ACC112 (cell line): ENCODE results near the gene SLC10A3.

Source experiments
- H2AFZ ChIP-seq: fragments of 200-600 bp; sonication (generic); one replicate; pipeline ENCODE4 v1.6.0; 2017; ENCODE audit warnings: antibody characterized with exemption, low read length; ENCODE audit not compliant: unreplicated experiment
- H3K27ac ChIP-seq: fragments of 200-600 bp; sonication (generic); 2 replicates; pipeline ENCODE4 v1.5.1; 2014; ENCODE audit warnings: low read depth, mild to moderate bottlenecking, antibody characterized with exemption, low read length, moderate library complexity
- H3K27me3 ChIP-seq: fragments of 200-600 bp; sonication (generic); 2 replicates; pipeline ENCODE4 v1.6.1; 2014; ENCODE audit warnings: mild to moderate bottlenecking, antibody characterized with exemption, low read length, moderate library complexity, mixed read lengths; ENCODE audit not compliant: insufficient read depth
- H3K36me3 ChIP-seq: fragments of 200-600 bp; sonication (generic); 2 replicates; pipeline ENCODE4 v1.6.1; 2016; ENCODE audit warnings: mild to moderate bottlenecking, antibody characterized with exemption, low read length, moderate library complexity, mixed read lengths; ENCODE audit not compliant: insufficient read depth
- H3K4me1 ChIP-seq: fragments of 200-600 bp; sonication (generic); one replicate; pipeline ENCODE4 v1.6.1; 2016; ENCODE audit warnings: low read length, mixed read lengths; ENCODE audit not compliant: insufficient read depth, unreplicated experiment, control insufficient read depth
- H3K4me3 ChIP-seq: fragments of 200-600 bp; sonication (generic); 2 replicates; pipeline ENCODE4 v1.5.1; 2014; ENCODE audit warnings: mild to moderate bottlenecking, low read depth, low read length
- H3K79me2 ChIP-seq: fragments of 200-600 bp; sonication (generic); one replicate; pipeline ENCODE4 v1.6.0; 2016; ENCODE audit warnings: low read length; ENCODE audit not compliant: control insufficient read depth, unreplicated experiment, insufficient read depth

SLC10A3 gene

GRCh38 chrX:154446430-154446829 is 44.0 kb downstream of the SLC10A3 start:
- no peaks in the 10 kb centered on the region for H3K27me3 ChIP-seq
- H3K4me3 ChIP-seq = no peak overlapping the region
- no peak overlapping the region for H3K27ac ChIP-seq
- H2AFZ ChIP-seq = no peak overlapping the region
- no peaks in the 10 kb centered on the region for H3K36me3 ChIP-seq
- H3K4me1 ChIP-seq = peaks cover 7% of the 10 kb centered on the region
- peaks cover 30% of the 10 kb centered on the region for H3K79me2 ChIP-seq

- peak overlapping the region; percentile 92; the same call in 1 of the 2 replicates for H3K4me3 ChIP-seq
- H3K79me2 ChIP-seq = peaks cover 30% of the 10 kb centered on the region
- H3K36me3 ChIP-seq = no peaks in the 10 kb centered on the region
- H3K27me3 ChIP-seq = no peaks in the 10 kb centered on the region
- H2AFZ ChIP-seq = no peak overlapping the region
- no peak overlapping the region for H3K27ac ChIP-seq
- peaks cover 7% of the 10 kb centered on the region for H3K4me1 ChIP-seq
These were observed 44.7 kb downstream of the SLC10A3 start for GRCh38 chrX:154445776-154446175.

GRCh38 chrX:154444755-154445246 is 45.6 kb downstream of the SLC10A3 start:
- Histone ChIP-seq H3K79me2 (peaks cover 40% of the 10 kb centered on the region), H3K36me3 (no peaks in the 10 kb centered on the region), H3K4me1 (peaks cover 7% of the 10 kb centered on the region), H3K4me3 (peak overlapping the region; percentile 92), H2AFZ (no peak overlapping the region), H3K27me3 (no peaks in the 10 kb centered on the region), H3K27ac (peak overlapping the region; percentile 50; the same call in 1 of the 2 replicates)

GRCh38 chrX:154443992-154444754 is 46.3 kb downstream of the SLC10A3 start, which contains the start of gene FAM50A:
TSS of gene FAM50A (plus strand) at chrX:154444141. CDS start at chrX:154444236, 95 bp downstream.
- no peaks in the 10 kb centered on the region for H3K27me3 ChIP-seq
- H3K4me3 ChIP-seq = peak within 1 kb of the TSS; percentile 92
- no peaks in the 10 kb centered on the region for H3K36me3 ChIP-seq
- H3K27ac ChIP-seq = peak within 1 kb of the TSS; percentile 53
- H3K4me1 ChIP-seq = peaks cover 7% of the 10 kb centered on the region
- H2AFZ ChIP-seq = no peak within 1 kb of the TSS
- H3K79me2 ChIP-seq = peaks cover 46% of the 10 kb centered on the region

- Histone ChIP-seq H3K27ac (peak overlapping the region; percentile 53), H3K4me3 (peak overlapping the region; percentile 92), H2AFZ (no peak overlapping the region), H3K36me3 (no peaks in the 10 kb centered on the region), H3K27me3 (no peaks in the 10 kb centered on the region), H3K79me2 (peaks cover 52% of the 10 kb centered on the region), H3K4me1 (peaks cover 7% of the 10 kb centered on the region)
These were observed 46.9 kb downstream of the SLC10A3 start for GRCh38 chrX:154443479-154443910.

- Histone ChIP-seq H3K27ac (no peak overlapping the region), H3K79me2 (peaks cover 58% of the 10 kb centered on the region), H3K4me3 (no peak overlapping the region), H3K27me3 (no peaks in the 10 kb centered on the region), H2AFZ (no peak overlapping the region), H3K36me3 (no peaks in the 10 kb centered on the region), H3K4me1 (peaks cover 7% of the 10 kb centered on the region)
These were observed 48.3 kb downstream of the SLC10A3 start for GRCh38 chrX:154441984-154442707.

GRCh38 chrX:154441564-154441963 is 48.9 kb downstream of the SLC10A3 start:
- Histone ChIP-seq H3K36me3 (no peaks in the 10 kb centered on the region), H3K27me3 (no peaks in the 10 kb centered on the region), H3K27ac (no peak overlapping the region), H3K4me1 (peaks cover 7% of the 10 kb centered on the region), H3K79me2 (peaks cover 57% of the 10 kb centered on the region), H3K4me3 (no peak overlapping the region), H2AFZ (no peak overlapping the region)

GRCh38 chrX:154440623-154441357 is 49.6 kb downstream of the SLC10A3 start:
- Histone ChIP-seq H3K79me2 (peaks cover 49% of the 10 kb centered on the region), H2AFZ (no peak overlapping the region), H3K27ac (no peak overlapping the region), H3K36me3 (no peaks in the 10 kb centered on the region), H3K4me3 (no peak overlapping the region), H3K4me1 (peaks cover 11% of the 10 kb centered on the region), H3K27me3 (no peaks in the 10 kb centered on the region)

- H3K4me3 ChIP-seq = no peak overlapping the region
- H3K27me3 ChIP-seq = no peaks in the 10 kb centered on the region
- H3K79me2 ChIP-seq = peaks cover 39% of the 10 kb centered on the region
- peaks cover 3% of the 10 kb centered on the region for H3K4me1 ChIP-seq
- H3K36me3 ChIP-seq = no peaks in the 10 kb centered on the region
- no peak overlapping the region for H3K27ac ChIP-seq
- no peak overlapping the region for H2AFZ ChIP-seq
These were observed 50.6 kb downstream of the SLC10A3 start for GRCh38 chrX:154439841-154440240.
